H1 (cell line): ENCODE data around the gene ANXA4. TPM values are rescaled to one million over a fixed set of nuclear protein-coding genes. Genes with fewer than 3 reads are reported as not detected.

Source experiments
- CTCF ChIA-PET: fragments of 300-600 bp; sonication (Branson Sonifier 250); formaldehyde crosslinking; loops from one replicate; lab custom pipeline; 2021; ENCODE audit not compliant: partially characterized antibody; lab: Charles Lee
- POLR2A ChIA-PET: fragments of 300-600 bp; sonication (Branson Sonifier 250); formaldehyde crosslinking; loops from one replicate; lab custom pipeline; 2021; ENCODE audit warnings: inconsistent platforms; ENCODE audit not compliant: partially characterized antibody; lab: Charles Lee
- DNase-seq, 2 experiments: peaks; one replicate each; pipeline versions ENCODE4 v3.0.0 to v3.0.0-alpha.2; 2010 to 2022; ENCODE audit warnings: low spot score in 2 of 2, low read depth in 1 of 2, mixed read lengths in 1 of 2
- FAIRE-seq: peaks from 2 replicates; lab custom pipeline; 2011; peaks lifted over from hg19 to GRCh38; lab: Jason Lieb, UNC
- H2AFZ ChIP-seq: 2 replicates; pipeline ENCODE4 v1.8.1; 2012; ENCODE audit warnings: low read length, inconsistent platforms
- H2AK5ac ChIP-seq: 2 replicates; pipeline ENCODE4 v1.6.1; 2013; ENCODE audit warnings: low read depth, low read length
- H2BK120ac ChIP-seq: replicated peaks from 2 replicates; pipeline ENCODE3; 2013; ENCODE audit warnings: low read depth, low read length, inconsistent platforms
- H2BK12ac ChIP-seq: 2 replicates; pipeline ENCODE4 v1.6.1; 2013; ENCODE audit warnings: low read depth, low read length
- H2BK15ac ChIP-seq: 2 replicates; pipeline ENCODE4 v1.6.1; 2013; ENCODE audit warnings: low read length
- H2BK20ac ChIP-seq: 2 replicates; pipeline ENCODE4 v1.6.1; 2013; ENCODE audit warnings: low read length
- H2BK5ac ChIP-seq: 2 replicates; pipeline ENCODE4 v1.6.1; 2013; ENCODE audit warnings: low read depth, low read length
- H3K14ac ChIP-seq: 2 replicates; pipeline ENCODE4 v1.6.1; 2013; ENCODE audit warnings: inconsistent platforms; ENCODE audit not compliant: insufficient read length
- H3K18ac ChIP-seq: 2 replicates; pipeline ENCODE4 v1.6.1; 2013; ENCODE audit warnings: low read length; ENCODE audit errors: extremely low read depth
- H3K23ac ChIP-seq: 2 replicates; pipeline ENCODE4 v1.6.1; 2013; ENCODE audit warnings: inconsistent platforms; ENCODE audit not compliant: insufficient read length
- H3K23me2 ChIP-seq: 2 replicates; pipeline ENCODE4 v1.6.1; 2013; ENCODE audit warnings: low read depth, low read length
- H3K27ac ChIP-seq: 2 replicates; pipeline ENCODE4 v1.6.1; 2011; ENCODE audit warnings: low read depth, low read length, inconsistent platforms
- H3K27me3 ChIP-seq, 4 experiments: replicated peaks in 1 of 4; 1 replicate in 1 of 4; 2 replicates in 3 of 4; pipeline versions ENCODE4 v1.6.1 to v1.8.1; 2011 to 2013; ENCODE audit warnings: low read length in 3 of 4, mild to moderate bottlenecking in 3 of 4, inconsistent platforms in 2 of 4, mixed read lengths in 2 of 4, moderate library complexity in 1 of 4; ENCODE audit not compliant: control insufficient read depth in 3 of 4, insufficient read depth in 3 of 4; ENCODE audit errors: extremely low read depth in 1 of 4
- H3K36me3 ChIP-seq, 4 experiments: 2 replicates each; pipeline versions ENCODE4 v1.6.1 to v1.8.1; 2011 to 2013; ENCODE audit warnings: mild to moderate bottlenecking in 4 of 4, low read length in 3 of 4, moderate library complexity in 2 of 4, control low read depth in 1 of 4, inconsistent platforms in 1 of 4; ENCODE audit not compliant: insufficient read depth in 4 of 4, control insufficient read depth in 2 of 4
- H3K4ac ChIP-seq: replicated peaks from 2 replicates; pipeline ENCODE3; 2013; ENCODE audit warnings: low read length, low read depth, mixed read lengths, inconsistent platforms; ENCODE audit not compliant: insufficient read length
- H3K4me1 ChIP-seq, 4 experiments: replicated peaks in 1 of 4; 1 replicate in 1 of 4; 2 replicates in 3 of 4; pipeline versions ENCODE4 v1.6.1 to v1.8.1; 2011 to 2013; ENCODE audit warnings: low read length in 3 of 4, inconsistent platforms in 2 of 4, mixed read lengths in 1 of 4; ENCODE audit not compliant: insufficient read depth in 4 of 4, control insufficient read depth in 3 of 4
- H3K4me2 ChIP-seq, 2 experiments: 2 replicates each; pipeline versions ENCODE4 v1.6.1 to v1.8.1; 2011 to 2013; ENCODE audit warnings: low read depth in 2 of 2, low read length in 2 of 2, control low read depth in 1 of 2, inconsistent platforms in 1 of 2, mild to moderate bottlenecking in 1 of 2; ENCODE audit not compliant: insufficient read depth in 1 of 2
- H3K4me3 ChIP-seq, 4 experiments: fragments of 200-600, 300-600 bp in 1 of 4; sonication (generic), shearing (Covaris generic), sonication (Bioruptor Twin) in 1 of 4; 2 replicates each; pipeline versions ENCODE4 v1.5.1 to v1.8.1; 2011 to 2016; ENCODE audit warnings: low read length in 4 of 4, low read depth in 3 of 4, control low read depth in 2 of 4, inconsistent platforms in 2 of 4, mild to moderate bottlenecking in 2 of 4, mixed read lengths in 1 of 4, moderate library complexity in 1 of 4; ENCODE audit not compliant: insufficient read depth in 2 of 4; ENCODE audit errors: extremely low read depth in 1 of 4
- H3K56ac ChIP-seq: replicated peaks from 2 replicates; pipeline ENCODE3; 2013; ENCODE audit warnings: low read depth, mild to moderate bottlenecking, mixed read lengths, low read length, inconsistent platforms; ENCODE audit not compliant: insufficient read length
- H3K79me1 ChIP-seq: 2 replicates; pipeline ENCODE4 v1.6.1; 2013; ENCODE audit warnings: low read depth, low read length, control low read depth
- H3K79me2 ChIP-seq, 2 experiments: 2 replicates each; pipeline versions ENCODE4 v1.6.1 to v1.8.1; 2012 to 2013; ENCODE audit warnings: low read length in 2 of 2, mild to moderate bottlenecking in 2 of 2, inconsistent platforms in 1 of 2; ENCODE audit not compliant: insufficient read depth in 2 of 2, control insufficient read depth in 1 of 2
- H3K9ac ChIP-seq, 4 experiments: replicated peaks in 1 of 4; 1 replicate in 1 of 4; 2 replicates in 3 of 4; pipeline versions ENCODE4 v1.6.1 to v1.8.1; 2011 to 2013; ENCODE audit warnings: low read depth in 3 of 4, low read length in 3 of 4, control low read depth in 2 of 4, mild to moderate bottlenecking in 2 of 4, moderate library complexity in 2 of 4, inconsistent platforms in 1 of 4; ENCODE audit errors: extremely low read depth in 1 of 4
- H3K9me3 ChIP-seq, 2 experiments: 2 replicates each; pipeline versions ENCODE4 v1.6.1 to v1.8.1; 2012 to 2013; ENCODE audit warnings: mild to moderate bottlenecking in 2 of 2, moderate library complexity in 2 of 2, control low read depth in 1 of 2, inconsistent platforms in 1 of 2, low read depth in 1 of 2, low read length in 1 of 2, mixed read lengths in 1 of 2; ENCODE audit not compliant: insufficient read depth in 2 of 2
- H4K20me1 ChIP-seq, 2 experiments: replicated peaks in 1 of 2; 2 replicates each; pipeline versions ENCODE3 to v1.8.1; 2011 to 2013; ENCODE audit warnings: inconsistent platforms in 2 of 2, low read length in 2 of 2, mild to moderate bottlenecking in 1 of 2; ENCODE audit not compliant: insufficient read depth in 2 of 2, control insufficient read depth in 1 of 2
- H4K5ac ChIP-seq: 2 replicates; pipeline ENCODE4 v1.6.1; 2013; ENCODE audit warnings: low read length, low read depth, mixed read lengths, inconsistent platforms; ENCODE audit not compliant: insufficient read length
- H4K8ac ChIP-seq: 2 replicates; pipeline ENCODE4 v1.8.0; 2013; ENCODE audit warnings: mild to moderate bottlenecking, moderate library complexity, low read length, inconsistent platforms; ENCODE audit not compliant: insufficient read depth; ENCODE audit errors: extremely low read depth
- H4K91ac ChIP-seq: replicated peaks from 2 replicates; pipeline ENCODE3; 2013; ENCODE audit warnings: low read length, mixed read lengths, inconsistent platforms; ENCODE audit not compliant: insufficient read length
- EP300 ChIP-seq, 2 experiments: IDR thresholded peaks; 1 replicate in 1 of 2; 2 replicates in 1 of 2; pipeline ENCODE4 v1.6.1; 2011 to 2012; ENCODE audit warnings: low read depth in 2 of 2, low read length in 2 of 2, mild to moderate bottlenecking in 2 of 2, borderline replicate concordance in 1 of 2, inconsistent platforms in 1 of 2, moderate library complexity in 1 of 2
- GABPA ChIP-seq: IDR thresholded peaks from 2 replicates; pipeline ENCODE4 v1.6.1; 2011; ENCODE audit warnings: mild to moderate bottlenecking, low read length, moderate library complexity, borderline replicate concordance; ENCODE audit not compliant: insufficient read depth
- JUN ChIP-seq: IDR thresholded peaks from 2 replicates; pipeline ENCODE4 v1.6.1; 2011; ENCODE audit warnings: low read depth, mild to moderate bottlenecking, improper control_type of control experiment, low read length
- JUND ChIP-seq: IDR thresholded peaks from 2 replicates; pipeline ENCODE4 v1.6.1; 2011; ENCODE audit warnings: mild to moderate bottlenecking, improper control_type of control experiment, low read length
- KDM5A ChIP-seq: fragments of 200-600 bp; IDR thresholded peaks from 2 replicates; pipeline ENCODE4 v1.7.1; 2012; ENCODE audit warnings: mild to moderate bottlenecking, low read length, inconsistent platforms, mixed read lengths
- NANOG ChIP-seq: IDR thresholded peaks from 2 replicates; pipeline ENCODE4 v1.6.1; 2011; ENCODE audit warnings: low read length, low read depth, mild to moderate bottlenecking, inconsistent platforms; ENCODE audit not compliant: insufficient read depth, poor library complexity, severe bottlenecking
- RNF2 ChIP-seq: fragments of 200-900, 300-1000 bp; sonication (generic); IDR thresholded peaks from 2 replicates; pipeline ENCODE4 v1.7.1; 2016; ENCODE audit warnings: borderline replicate concordance, low read depth, mild to moderate bottlenecking, antibody characterized with exemption, low read length; ENCODE audit not compliant: poor library complexity, severe bottlenecking; ENCODE audit errors: missing control alignments
- SIX5 ChIP-seq: IDR thresholded peaks from 2 replicates; pipeline ENCODE4 v1.6.1; 2011; ENCODE audit warnings: mild to moderate bottlenecking, low read depth, low read length
- TBP ChIP-seq: IDR thresholded peaks from 2 replicates; pipeline ENCODE4 v1.6.1; 2011; ENCODE audit warnings: low read depth, low read length, improper control_type of control experiment
- YY1 ChIP-seq: IDR thresholded peaks from 2 replicates; pipeline ENCODE4 v1.6.1; 2011; ENCODE audit warnings: low read depth, mild to moderate bottlenecking, low read length
- WGBS, 2 experiments: shearing (Covaris generic) in 1 of 2; methylation state at CpG; one replicate each; pipeline versions ENCODE4 v1.1.6 to v1.1.7; 2013 to 2015; ENCODE audit warnings: low lambda C conversion rate in 2 of 2, mixed read lengths in 2 of 2, inconsistent platforms in 1 of 2, low coverage in 1 of 2, missing lambda C conversion rate in 1 of 2; ENCODE audit not compliant: insufficient replicate concordance in 2 of 2, insufficient coverage in 1 of 2, insufficient read length in 1 of 2; ENCODE audit errors: extremely low coverage in 1 of 2, missing lambda C conversion rate in 1 of 2; 5-methylcytosine and 5-hydroxymethylcytosine counted together
- polyA plus RNA-seq, 7 experiments: library from polyadenylated mRNA; depleted of rRNA in 3 of 7; stranded (reverse) in 5 of 7; unstranded in 2 of 7; fragments of >200 nt in 5 of 7; fragments of 200-250 nt in 2 of 7; gene quantifications; 1 replicate in 5 of 7; 2 replicates in 1 of 7; 4 replicates in 1 of 7; pipeline versions ENCODE4 v1.2.1 to v1.2.3, GENCODE V29; 2011 to 2013; ENCODE audit warnings: missing spikeins in 2 of 7, mixed read lengths in 2 of 7
- total RNA-seq: library from RNA; stranded (reverse); fragmentation: NEBNext Ultra II Directional; extraction: Animal tissue kit (Norgen Biotek cat#: 25700); gene quantifications from 2 replicates; pipeline ENCODE4 v1.2.1, GENCODE V29; 2021
- TF ChIP-seq, protein P1 (sequence below): IDR thresholded peaks from 2 replicates; pipeline ENCODE4 v1.6.1; 2012; ENCODE audit warnings: inconsistent platforms
- TF ChIP-seq, protein P2 (sequence below): IDR thresholded peaks from 2 replicates; pipeline ENCODE4 v1.6.1; 2012; ENCODE audit warnings: inconsistent platforms

The ANXA4 gene
- total and polyA plus RNA-seq, 2 of the 8 experiments (the other 6 are each of a cell fraction or from before 2014, with no cell fraction given), result 9.4 to 17.6 TPM

DNA sequence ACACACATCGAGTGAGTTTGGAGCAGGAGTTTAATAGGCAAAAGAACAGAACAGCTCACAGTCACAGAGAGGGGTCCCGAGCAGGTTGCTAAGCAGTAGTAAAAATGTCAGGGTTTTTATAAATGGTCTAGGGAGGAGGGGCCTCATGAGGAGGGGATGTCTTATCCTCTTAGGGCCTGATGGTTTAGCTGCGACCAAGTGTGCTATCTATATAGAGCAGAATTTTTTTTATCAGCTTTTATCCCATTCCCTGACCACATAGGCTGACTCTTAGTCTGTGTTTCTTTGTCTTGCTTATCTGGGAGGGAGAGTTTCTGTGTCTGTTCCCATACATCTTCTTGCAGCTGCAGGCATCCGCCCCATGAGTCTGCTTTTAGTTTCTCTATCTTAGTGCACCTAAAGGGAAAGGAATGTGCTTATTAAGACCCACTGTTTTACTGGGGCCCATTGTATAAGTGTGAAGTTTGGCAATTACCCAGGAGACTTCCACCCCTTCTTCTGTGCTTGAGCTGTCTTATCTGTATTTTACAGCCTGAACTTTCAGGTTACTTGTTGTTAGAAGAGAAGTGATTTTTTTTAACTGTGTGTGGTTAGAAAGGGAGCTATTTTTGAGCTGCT is 57.1 kb downstream of the ANXA4 start:
- Histone ChIP-seq H3K9ac (no peak overlapping the region), H3K4me3 (no peak overlapping the region)
- TF ChIP-seq NANOG, result no peak
- TF ChIP-seq TBP, result no peak
- no peak for TF ChIP-seq RNF2
- TF ChIP-seq JUN, result no peak
- TF ChIP-seq JUND, result no peak
- TF ChIP-seq, protein P1, sequence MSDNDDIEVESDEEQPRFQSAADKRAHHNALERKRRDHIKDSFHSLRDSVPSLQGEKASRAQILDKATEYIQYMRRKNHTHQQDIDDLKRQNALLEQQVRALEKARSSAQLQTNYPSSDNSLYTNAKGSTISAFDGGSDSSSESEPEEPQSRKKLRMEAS, result no peak
- no peak for TF ChIP-seq EP300 (IDR thresholded peaks at IDR 0.05; ENCODE audit: borderline replicate concordance in 1 of 2, low read depth in 2 of 2, low read length in 2 of 2)
- TF ChIP-seq, protein P2, sequence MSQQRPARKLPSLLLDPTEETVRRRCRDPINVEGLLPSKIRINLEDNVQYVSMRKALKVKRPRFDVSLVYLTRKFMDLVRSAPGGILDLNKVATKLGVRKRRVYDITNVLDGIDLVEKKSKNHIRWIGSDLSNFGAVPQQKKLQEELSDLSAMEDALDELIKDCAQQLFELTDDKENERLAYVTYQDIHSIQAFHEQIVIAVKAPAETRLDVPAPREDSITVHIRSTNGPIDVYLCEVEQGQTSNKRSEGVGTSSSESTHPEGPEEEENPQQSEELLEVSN, result no peak
- TF ChIP-seq SIX5, result no peak
- no peak for TF ChIP-seq GABPA
- no peak for TF ChIP-seq YY1
- TF ChIP-seq KDM5A, result no peak

More for the DNA sequence above, 57.1 kb downstream of the ANXA4 start:
- Histone ChIP-seq H3K27ac (no peak overlapping the region), H2BK120ac (no peak overlapping the region), H3K23ac (no peak overlapping the region), H2BK20ac (no peak overlapping the region), H3K4me1 (peaks cover 0 to 16% (median 4%) of the 10 kb centered on the region in 4 experiments; a peak in 5 of 7 replicates), H3K18ac (no peak overlapping the region), H2BK12ac (no peak overlapping the region), H4K91ac (no peak overlapping the region), H3K36me3 (no peaks in the 10 kb centered on the region), H4K8ac (no peak overlapping the region), H2AFZ (no peak overlapping the region), H3K23me2 (no peaks in the 10 kb centered on the region), H2BK15ac (no peak overlapping the region), H4K20me1 (no peaks in the 10 kb centered on the region), H3K9me3 (no peaks in the 10 kb centered on the region), H3K4ac (no peak overlapping the region), H3K27me3 (no peaks in the 10 kb centered on the region), H4K5ac (no peak overlapping the region), H3K4me2 (no peak overlapping the region), H2AK5ac (no peak overlapping the region), H3K79me1 (no peaks in the 10 kb centered on the region), H2BK5ac (no peak overlapping the region), H3K14ac (no peak overlapping the region), H3K79me2 (no peaks in the 10 kb centered on the region), H3K56ac (no peak overlapping the region)
- ChIA-PET CTCF (interaction anchor here (0.7 to 4.9 kb wide), 6 partner anchors 8 to 81 kb away, joined by 3 to 29 read pairs (median 6); no protein-coding TSS in a partner anchor), POLR2A (interaction anchor here (0.8 to 1.5 kb wide), 4 partner anchors 8 to 231 kb away, joined by 3 to 5 read pairs (median 3); no protein-coding TSS in a partner anchor)
- DNase-seq (no peak), FAIRE-seq (no peak)
- 85% methylated on average over 4 of the region's 4 CpGs; no CpG with 5 or more reads in 1 of the 2 experiments for WGBS, 2 experiments
